H1 (cell line): ENCODE results near the gene EPS8. TPM values are rescaled to one million over a fixed set of nuclear protein-coding genes. Genes with fewer than 3 reads are reported as not detected.

ENCODE experiments used
- CTCF ChIA-PET: fragments of 300-600 bp; sonication (Branson Sonifier 250); formaldehyde crosslinking; loops from one replicate; lab custom pipeline; 2021; ENCODE audit not compliant: partially characterized antibody; lab: Charles Lee
- POLR2A ChIA-PET: fragments of 300-600 bp; sonication (Branson Sonifier 250); formaldehyde crosslinking; loops from one replicate; lab custom pipeline; 2021; ENCODE audit warnings: inconsistent platforms; ENCODE audit not compliant: partially characterized antibody; lab: Charles Lee
- DNase-seq, 2 experiments: peaks; one replicate each; pipeline versions ENCODE4 v3.0.0 to v3.0.0-alpha.2; 2010 to 2022; ENCODE audit warnings: low spot score in 2 of 2, low read depth in 1 of 2, mixed read lengths in 1 of 2
- FAIRE-seq: peaks from 2 replicates; lab custom pipeline; 2011; peaks lifted over from hg19 to GRCh38; lab: Jason Lieb, UNC
- H2AFZ ChIP-seq: 2 replicates; pipeline ENCODE4 v1.8.1; 2012; ENCODE audit warnings: low read length, inconsistent platforms
- H2AK5ac ChIP-seq: 2 replicates; pipeline ENCODE4 v1.6.1; 2013; ENCODE audit warnings: low read depth, low read length
- H2BK120ac ChIP-seq: replicated peaks from 2 replicates; pipeline ENCODE3; 2013; ENCODE audit warnings: low read depth, low read length, inconsistent platforms
- H2BK12ac ChIP-seq: 2 replicates; pipeline ENCODE4 v1.6.1; 2013; ENCODE audit warnings: low read depth, low read length
- H2BK15ac ChIP-seq: 2 replicates; pipeline ENCODE4 v1.6.1; 2013; ENCODE audit warnings: low read length
- H2BK20ac ChIP-seq: 2 replicates; pipeline ENCODE4 v1.6.1; 2013; ENCODE audit warnings: low read length
- H2BK5ac ChIP-seq: 2 replicates; pipeline ENCODE4 v1.6.1; 2013; ENCODE audit warnings: low read depth, low read length
- H3K14ac ChIP-seq: 2 replicates; pipeline ENCODE4 v1.6.1; 2013; ENCODE audit warnings: inconsistent platforms; ENCODE audit not compliant: insufficient read length
- H3K18ac ChIP-seq: 2 replicates; pipeline ENCODE4 v1.6.1; 2013; ENCODE audit warnings: low read length; ENCODE audit errors: extremely low read depth
- H3K23ac ChIP-seq: 2 replicates; pipeline ENCODE4 v1.6.1; 2013; ENCODE audit warnings: inconsistent platforms; ENCODE audit not compliant: insufficient read length
- H3K23me2 ChIP-seq: 2 replicates; pipeline ENCODE4 v1.6.1; 2013; ENCODE audit warnings: low read depth, low read length
- H3K27ac ChIP-seq: 2 replicates; pipeline ENCODE4 v1.6.1; 2011; ENCODE audit warnings: low read depth, low read length, inconsistent platforms
- H3K27me3 ChIP-seq, 4 experiments: replicated peaks in 1 of 4; 1 replicate in 1 of 4; 2 replicates in 3 of 4; pipeline versions ENCODE4 v1.6.1 to v1.8.1; 2011 to 2013; ENCODE audit warnings: low read length in 3 of 4, mild to moderate bottlenecking in 3 of 4, inconsistent platforms in 2 of 4, mixed read lengths in 2 of 4, moderate library complexity in 1 of 4; ENCODE audit not compliant: control insufficient read depth in 3 of 4, insufficient read depth in 3 of 4; ENCODE audit errors: extremely low read depth in 1 of 4
- H3K36me3 ChIP-seq, 4 experiments: 2 replicates each; pipeline versions ENCODE4 v1.6.1 to v1.8.1; 2011 to 2013; ENCODE audit warnings: mild to moderate bottlenecking in 4 of 4, low read length in 3 of 4, moderate library complexity in 2 of 4, control low read depth in 1 of 4, inconsistent platforms in 1 of 4; ENCODE audit not compliant: insufficient read depth in 4 of 4, control insufficient read depth in 2 of 4
- H3K4ac ChIP-seq: replicated peaks from 2 replicates; pipeline ENCODE3; 2013; ENCODE audit warnings: low read length, low read depth, mixed read lengths, inconsistent platforms; ENCODE audit not compliant: insufficient read length
- H3K4me1 ChIP-seq, 4 experiments: replicated peaks in 1 of 4; 1 replicate in 1 of 4; 2 replicates in 3 of 4; pipeline versions ENCODE4 v1.6.1 to v1.8.1; 2011 to 2013; ENCODE audit warnings: low read length in 3 of 4, inconsistent platforms in 2 of 4, mixed read lengths in 1 of 4; ENCODE audit not compliant: insufficient read depth in 4 of 4, control insufficient read depth in 3 of 4
- H3K4me2 ChIP-seq, 2 experiments: 2 replicates each; pipeline versions ENCODE4 v1.6.1 to v1.8.1; 2011 to 2013; ENCODE audit warnings: low read depth in 2 of 2, low read length in 2 of 2, control low read depth in 1 of 2, inconsistent platforms in 1 of 2, mild to moderate bottlenecking in 1 of 2; ENCODE audit not compliant: insufficient read depth in 1 of 2
- H3K4me3 ChIP-seq, 4 experiments: fragments of 200-600, 300-600 bp in 1 of 4; sonication (generic), shearing (Covaris generic), sonication (Bioruptor Twin) in 1 of 4; 2 replicates each; pipeline versions ENCODE4 v1.5.1 to v1.8.1; 2011 to 2016; ENCODE audit warnings: low read length in 4 of 4, low read depth in 3 of 4, control low read depth in 2 of 4, inconsistent platforms in 2 of 4, mild to moderate bottlenecking in 2 of 4, mixed read lengths in 1 of 4, moderate library complexity in 1 of 4; ENCODE audit not compliant: insufficient read depth in 2 of 4; ENCODE audit errors: extremely low read depth in 1 of 4
- H3K56ac ChIP-seq: replicated peaks from 2 replicates; pipeline ENCODE3; 2013; ENCODE audit warnings: low read depth, mild to moderate bottlenecking, mixed read lengths, low read length, inconsistent platforms; ENCODE audit not compliant: insufficient read length
- H3K79me1 ChIP-seq: 2 replicates; pipeline ENCODE4 v1.6.1; 2013; ENCODE audit warnings: low read depth, low read length, control low read depth
- H3K79me2 ChIP-seq, 2 experiments: 2 replicates each; pipeline versions ENCODE4 v1.6.1 to v1.8.1; 2012 to 2013; ENCODE audit warnings: low read length in 2 of 2, mild to moderate bottlenecking in 2 of 2, inconsistent platforms in 1 of 2; ENCODE audit not compliant: insufficient read depth in 2 of 2, control insufficient read depth in 1 of 2
- H3K9ac ChIP-seq, 4 experiments: replicated peaks in 1 of 4; 1 replicate in 1 of 4; 2 replicates in 3 of 4; pipeline versions ENCODE4 v1.6.1 to v1.8.1; 2011 to 2013; ENCODE audit warnings: low read depth in 3 of 4, low read length in 3 of 4, control low read depth in 2 of 4, mild to moderate bottlenecking in 2 of 4, moderate library complexity in 2 of 4, inconsistent platforms in 1 of 4; ENCODE audit errors: extremely low read depth in 1 of 4
- H3K9me3 ChIP-seq, 2 experiments: 2 replicates each; pipeline versions ENCODE4 v1.6.1 to v1.8.1; 2012 to 2013; ENCODE audit warnings: mild to moderate bottlenecking in 2 of 2, moderate library complexity in 2 of 2, control low read depth in 1 of 2, inconsistent platforms in 1 of 2, low read depth in 1 of 2, low read length in 1 of 2, mixed read lengths in 1 of 2; ENCODE audit not compliant: insufficient read depth in 2 of 2
- H4K20me1 ChIP-seq, 2 experiments: replicated peaks in 1 of 2; 2 replicates each; pipeline versions ENCODE3 to v1.8.1; 2011 to 2013; ENCODE audit warnings: inconsistent platforms in 2 of 2, low read length in 2 of 2, mild to moderate bottlenecking in 1 of 2; ENCODE audit not compliant: insufficient read depth in 2 of 2, control insufficient read depth in 1 of 2
- H4K5ac ChIP-seq: 2 replicates; pipeline ENCODE4 v1.6.1; 2013; ENCODE audit warnings: low read length, low read depth, mixed read lengths, inconsistent platforms; ENCODE audit not compliant: insufficient read length
- H4K8ac ChIP-seq: 2 replicates; pipeline ENCODE4 v1.8.0; 2013; ENCODE audit warnings: mild to moderate bottlenecking, moderate library complexity, low read length, inconsistent platforms; ENCODE audit not compliant: insufficient read depth; ENCODE audit errors: extremely low read depth
- H4K91ac ChIP-seq: replicated peaks from 2 replicates; pipeline ENCODE3; 2013; ENCODE audit warnings: low read length, mixed read lengths, inconsistent platforms; ENCODE audit not compliant: insufficient read length
- ATF2 ChIP-seq: IDR thresholded peaks from 2 replicates; pipeline ENCODE4 v1.6.1; 2012; ENCODE audit warnings: low read length, inconsistent platforms
- BRCA1 ChIP-seq: IDR thresholded peaks from 2 replicates; pipeline ENCODE4 v1.6.1; 2012; ENCODE audit warnings: low read depth, low read length, improper control_type of control experiment
- CREB1 ChIP-seq: IDR thresholded peaks from 2 replicates; pipeline ENCODE4 v1.6.1; 2012; ENCODE audit warnings: inconsistent platforms
- E2F6 ChIP-seq: IDR thresholded peaks from 2 replicates; pipeline ENCODE4 v1.6.1; 2012; ENCODE audit warnings: inconsistent platforms
- JUND ChIP-seq: IDR thresholded peaks from 2 replicates; pipeline ENCODE4 v1.6.1; 2011; ENCODE audit warnings: mild to moderate bottlenecking, improper control_type of control experiment, low read length
- RBBP5 ChIP-seq: IDR thresholded peaks from 2 replicates; pipeline ENCODE4 v1.7.1; 2012; ENCODE audit warnings: low read depth, mild to moderate bottlenecking, inconsistent platforms, low read length, moderate library complexity, borderline replicate concordance
- RFX5 ChIP-seq: IDR thresholded peaks from 2 replicates; pipeline ENCODE4 v1.6.1; 2011; ENCODE audit warnings: low read depth, low read length, improper control_type of control experiment, borderline replicate concordance
- SIN3A ChIP-seq, 2 experiments: IDR thresholded peaks in 1 of 2; conservative IDR thresholded peaks in 1 of 2; 2 replicates each; pipeline ENCODE4 v1.6.1; 2011 to 2012; ENCODE audit warnings: low read length in 2 of 2, improper control_type of control experiment in 1 of 2, low read depth in 1 of 2, mild to moderate bottlenecking in 1 of 2
- SRF ChIP-seq: IDR thresholded peaks from 2 replicates; pipeline ENCODE4 v1.6.1; 2011; ENCODE audit warnings: mild to moderate bottlenecking, low read depth, low read length, moderate library complexity
- TBP ChIP-seq: IDR thresholded peaks from 2 replicates; pipeline ENCODE4 v1.6.1; 2011; ENCODE audit warnings: low read depth, low read length, improper control_type of control experiment
- USF2 ChIP-seq: IDR thresholded peaks from 2 replicates; pipeline ENCODE4 v1.6.1; 2011; ENCODE audit warnings: low read length, improper control_type of control experiment
- WGBS, 2 experiments: shearing (Covaris generic) in 1 of 2; methylation state at CpG; one replicate each; pipeline versions ENCODE4 v1.1.6 to v1.1.7; 2013 to 2015; ENCODE audit warnings: low lambda C conversion rate in 2 of 2, mixed read lengths in 2 of 2, inconsistent platforms in 1 of 2, low coverage in 1 of 2, missing lambda C conversion rate in 1 of 2; ENCODE audit not compliant: insufficient replicate concordance in 2 of 2, insufficient coverage in 1 of 2, insufficient read length in 1 of 2; ENCODE audit errors: extremely low coverage in 1 of 2, missing lambda C conversion rate in 1 of 2; 5-methylcytosine and 5-hydroxymethylcytosine counted together
- polyA plus RNA-seq, 7 experiments: library from polyadenylated mRNA; depleted of rRNA in 3 of 7; stranded (reverse) in 5 of 7; unstranded in 2 of 7; fragments of >200 nt in 5 of 7; fragments of 200-250 nt in 2 of 7; gene quantifications; 1 replicate in 5 of 7; 2 replicates in 1 of 7; 4 replicates in 1 of 7; pipeline versions ENCODE4 v1.2.1 to v1.2.3, GENCODE V29; 2011 to 2013; ENCODE audit warnings: missing spikeins in 2 of 7, mixed read lengths in 2 of 7
- total RNA-seq: library from RNA; stranded (reverse); fragmentation: NEBNext Ultra II Directional; extraction: Animal tissue kit (Norgen Biotek cat#: 25700); gene quantifications from 2 replicates; pipeline ENCODE4 v1.2.1, GENCODE V29; 2021

The EPS8 gene
- total and polyA plus RNA-seq, 2 of the 8 experiments (the other 6 are each of a cell fraction or from before 2014, with no cell fraction given): 3.0 to 4.6 TPM

- H3K79me1 ChIP-seq: no peaks in the 10 kb centered on the region
- no peak overlapping the region for H3K18ac ChIP-seq
- H3K27ac ChIP-seq: no peak overlapping the region
- no peaks in the 10 kb centered on the region for H4K20me1 ChIP-seq
- H3K9me3 ChIP-seq: no peaks in the 10 kb centered on the region
- H4K91ac ChIP-seq: no peak overlapping the region
- WGBS, 2 experiments: 87% methylated on average over 2 of the region's 2 CpGs; no CpG with 5 or more reads in 1 of the 2 experiments
- H2BK20ac ChIP-seq: no peak overlapping the region
- no peaks in the 10 kb centered on the region for H3K36me3 ChIP-seq
- no peak overlapping the region for H2BK5ac ChIP-seq
- no peak overlapping the region for H2AK5ac ChIP-seq
- H4K8ac ChIP-seq: no peak overlapping the region
- H2BK12ac ChIP-seq: no peak overlapping the region
- H3K23ac ChIP-seq: no peak overlapping the region
- DNase-seq (no peak), FAIRE-seq (no peak)
- H4K5ac ChIP-seq: no peak overlapping the region
- no peak overlapping the region for H3K4ac ChIP-seq
- no peak overlapping the region for H3K9ac ChIP-seq
- no peaks in the 10 kb centered on the region for H3K27me3 ChIP-seq
- no peaks in the 10 kb centered on the region for H3K79me2 ChIP-seq
- no peak overlapping the region for H2BK120ac ChIP-seq
- no peak overlapping the region for H3K14ac ChIP-seq
- ChIA-PET POLR2A (no interaction called here), CTCF (no interaction called here)
- no peaks in the 10 kb centered on the region for H3K23me2 ChIP-seq
- no peak overlapping the region for H2AFZ ChIP-seq
- H3K4me3 ChIP-seq: no peak overlapping the region
- H3K56ac ChIP-seq: no peak overlapping the region
- no peak overlapping the region for H3K4me2 ChIP-seq
- H2BK15ac ChIP-seq: no peak overlapping the region
- no peaks in the 10 kb centered on the region for H3K4me1 ChIP-seq
- no peak for TF ChIP-seq E2F6
- no peak for TF ChIP-seq SIN3A (conservative IDR thresholded peaks at IDR 0.05 in 1 of 2, IDR thresholded peaks at IDR 0.05 in 1 of 2; ENCODE audit: low read depth in 1 of 2, low read length in 2 of 2)
- no peak for TF ChIP-seq BRCA1
- no peak for TF ChIP-seq RFX5
- no peak for TF ChIP-seq USF2
- no peak for TF ChIP-seq RBBP5
- no peak for TF ChIP-seq ATF2
- no peak for TF ChIP-seq SRF
- no peak for TF ChIP-seq TBP
- TF ChIP-seq CREB1: no peak
- no peak for TF ChIP-seq JUND
These were observed 72.6 kb downstream of the EPS8 start for GRCh38 chr12:15716581-15716980.
